Smooth muscle cell (in vitro differentiated cells): Measurements from ENCODE around the gene SOWAHC. TPM values are rescaled to one million over a fixed set of nuclear protein-coding genes. Genes with fewer than 3 reads are reported as not detected.

Experiments
- DNase-seq: peaks from one replicate; lab custom pipeline; 2025; ENCODE audit not compliant: unreplicated experiment; lab: John Stamatoyannopoulos, UW
- H2AFZ ChIP-seq: fragments of 200-600 bp; sonication (generic); 2 replicates; pipeline ENCODE4 v1.6.0; 2016; ENCODE audit warnings: antibody characterized with exemption, low read depth, mild to moderate bottlenecking
- H3F3A ChIP-seq: fragments of 200-600 bp; sonication (generic); 2 replicates; pipeline ENCODE4 v1.6.0; 2017; ENCODE audit warnings: antibody characterized with exemption, low read depth
- H3K27ac ChIP-seq: fragments of 200-600 bp; sonication (generic); 2 replicates; pipeline ENCODE4 v1.5.1; 2016; ENCODE audit warnings: low read depth, mild to moderate bottlenecking
- H3K27me3 ChIP-seq: fragments of 200-600 bp; sonication (generic); 2 replicates; pipeline ENCODE4 v1.6.1; 2016; ENCODE audit warnings: low read depth, mild to moderate bottlenecking
- H3K36me3 ChIP-seq: fragments of 200-600 bp; sonication (generic); 2 replicates; pipeline ENCODE4 v1.5.1; 2016; ENCODE audit warnings: low read depth
- H3K4me1 ChIP-seq: fragments of 200-600 bp; sonication (generic); 2 replicates; pipeline ENCODE4 v1.5.1; 2016; ENCODE audit warnings: low read depth
- H3K4me2 ChIP-seq: fragments of 200-600 bp; sonication (generic); 2 replicates; pipeline ENCODE4 v1.6.0; 2016; ENCODE audit warnings: mild to moderate bottlenecking
- H3K4me3 ChIP-seq: fragments of 200-600 bp; sonication (generic); 2 replicates; pipeline ENCODE4 v1.5.1; 2016; ENCODE audit warnings: mild to moderate bottlenecking
- H3K79me2 ChIP-seq: fragments of 200-600 bp; sonication (generic); 2 replicates; pipeline ENCODE4 v1.6.0; 2016; ENCODE audit warnings: low read depth, mild to moderate bottlenecking
- H3K9ac ChIP-seq: fragments of 200-600 bp; sonication (generic); 2 replicates; pipeline ENCODE4 v1.6.0; 2016; ENCODE audit warnings: low read depth
- H3K9me3 ChIP-seq: fragments of 200-600 bp; sonication (generic); replicated peaks from 2 replicates; pipeline ENCODE4 v1.5.1; 2016; ENCODE audit warnings: low read depth
- H4K20me1 ChIP-seq: fragments of 200-600 bp; sonication (generic); 2 replicates; pipeline ENCODE4 v1.6.0; 2016; ENCODE audit warnings: low read depth
- CTCF ChIP-seq: fragments of 200-600 bp; sonication (generic); IDR thresholded peaks from 2 replicates; pipeline ENCODE4 v1.5.1; 2017; ENCODE audit warnings: borderline replicate concordance, mild to moderate bottlenecking, antibody characterized with exemption; ENCODE audit not compliant: insufficient read depth, poor library complexity, severe bottlenecking
- WGBS: methylation state at CpG from one replicate; pipeline ENCODE4 v1.1.7; 2016; ENCODE audit warnings: low lambda C conversion rate; 5-methylcytosine and 5-hydroxymethylcytosine counted together
- polyA plus RNA-seq: library from polyadenylated mRNA; unstranded; fragments of >200 nt; fragmentation: Nextera tagmentation; extraction: Ambion mirVana; gene quantifications from 2 replicates; pipeline ENCODE4 v1.2.1, GENCODE V29; 2016
- total RNA-seq: library from RNA; depleted of rRNA; stranded (reverse); fragments of >200 nt; gene quantifications from 2 replicates; pipeline ENCODE4 v1.2.3, GENCODE V29; 2014

The SOWAHC gene
- total and polyA plus RNA-seq, 2 experiments from 2014 or later = 20.2 to 31.2 TPM

- no peak for DNase-seq
- WGBS = 90% methylated on average over 14 of the region's 14 CpGs
- Histone ChIP-seq H3K27ac (no peak overlapping the region), H4K20me1 (no peaks in the 10 kb centered on the region), H3K9ac (no peak overlapping the region), H3K4me1 (no peaks in the 10 kb centered on the region), H2AFZ (no peak overlapping the region), H3K27me3 (no peaks in the 10 kb centered on the region), H3K79me2 (no peaks in the 10 kb centered on the region), H3K4me2 (no peak overlapping the region), H3F3A (no peaks in the 10 kb centered on the region), H3K9me3 (no peaks in the 10 kb centered on the region), H3K36me3 (no peaks in the 10 kb centered on the region), H3K4me3 (no peak overlapping the region)
- no peak for TF ChIP-seq CTCF
Observed at GRCh38 chr2:109632158-109632789, 18.1 kb downstream of the SOWAHC start.

- Histone ChIP-seq H3K4me2 (no peak overlapping the region), H3K79me2 (no peaks in the 10 kb centered on the region), H3K27ac (no peak overlapping the region), H3K4me1 (no peaks in the 10 kb centered on the region), H4K20me1 (no peaks in the 10 kb centered on the region), H3K9me3 (no peaks in the 10 kb centered on the region), H3K36me3 (no peaks in the 10 kb centered on the region), H2AFZ (no peak overlapping the region), H3K27me3 (no peaks in the 10 kb centered on the region), H3K4me3 (no peak overlapping the region), H3K9ac (no peak overlapping the region), H3F3A (no peaks in the 10 kb centered on the region)
- 96% methylated on average over 10 of the region's 10 CpGs for WGBS
- no peak for TF ChIP-seq CTCF
- DNase-seq = no peak
Observed at GRCh38 chr2:109633284-109633961, 19.3 kb downstream of the SOWAHC start.

GRCh38 chr2:109635426-109636304 lies 21.5 kb downstream of the SOWAHC start:
- Histone ChIP-seq H3K4me2 (no peak overlapping the region), H3K27ac (no peak overlapping the region), H4K20me1 (no peaks in the 10 kb centered on the region), H3K27me3 (no peaks in the 10 kb centered on the region), H3K9ac (no peak overlapping the region), H2AFZ (no peak overlapping the region), H3K9me3 (no peaks in the 10 kb centered on the region), H3K4me3 (no peak overlapping the region), H3K4me1 (no peaks in the 10 kb centered on the region), H3K36me3 (no peaks in the 10 kb centered on the region), H3F3A (no peaks in the 10 kb centered on the region), H3K79me2 (no peaks in the 10 kb centered on the region)
- TF ChIP-seq CTCF = no peak
- DNase-seq = no peak
- 87% methylated on average over 11 of the region's 11 CpGs for WGBS
